Erythroblast (primary cell): ENCODE data around the gene ARHGEF1.

Source experiments
- GATA1 ChIP-seq: IDR thresholded peaks from 2 replicates; pipeline ENCODE4 v1.6.1; 2011; ENCODE audit warnings: low read depth, mild to moderate bottlenecking, control low read depth, low read length, moderate library complexity
- POLR2A ChIP-seq: IDR thresholded peaks from 2 replicates; pipeline ENCODE4 v1.6.1; 2011; ENCODE audit warnings: mild to moderate bottlenecking, low read length

DNA sequence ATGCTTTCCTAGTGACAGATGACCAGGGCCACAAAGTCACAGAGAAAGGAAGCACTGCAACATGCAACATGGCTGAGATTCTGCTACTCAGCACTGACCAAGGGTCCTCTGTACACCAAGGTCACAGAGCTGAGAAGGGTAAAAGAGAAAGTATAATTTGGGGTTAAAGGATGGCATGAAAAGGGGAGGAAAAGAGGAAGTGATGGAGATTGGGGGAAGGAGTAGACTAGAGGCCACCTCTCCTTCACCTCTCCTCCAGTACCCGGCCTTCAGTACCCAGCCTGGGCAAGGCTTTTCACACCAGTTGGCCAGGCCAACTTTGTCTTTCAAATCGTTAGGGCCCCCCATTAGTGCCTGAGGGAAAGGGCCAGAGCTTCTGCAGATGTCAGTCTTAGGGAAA is 29.2 kb upstream of the ARHGEF1 start:
- no peak for TF ChIP-seq POLR2A
- TF ChIP-seq GATA1, result no peak
